GM23338 (cell line): ENCODE measurements around the gene ATP9A.

Experiments
- CREB1 ChIP-seq: fragments of 250-450 bp; sonication (Bioruptor Pico); IDR thresholded peaks from 2 replicates; pipeline ENCODE4 v1.5.0; 2020; ENCODE audit warnings: low read depth, mild to moderate bottlenecking, moderate library complexity
- CTCF ChIP-seq, 2 experiments: fragments of 200-600 bp in 1 of 2; sonication (generic) in 1 of 2; conservative IDR thresholded peaks; 2 replicates each; pipeline versions ENCODE4 v1.5.1 to v1.6.1; 2016 to 2017; ENCODE audit warnings: antibody characterized with exemption in 2 of 2, low read depth in 2 of 2, mild to moderate bottlenecking in 2 of 2, moderate library complexity in 1 of 2
- ETS1 ChIP-seq: IDR thresholded peaks from 2 replicates; pipeline ENCODE4 v1.6.1; 2016; ENCODE audit warnings: antibody characterized with exemption
- EZH2 ChIP-seq: fragments of 200-600 bp; sonication (generic); IDR thresholded peaks from one replicate; pipeline ENCODE4 v1.8.0; 2017; ENCODE audit warnings: antibody characterized with exemption, mild to moderate bottlenecking, low read depth; ENCODE audit not compliant: unreplicated experiment
- EZH2phosphoT487 ChIP-seq: fragments of 200-600 bp; sonication (generic); IDR thresholded peaks from one replicate; pipeline ENCODE4 v1.8.1; 2018; ENCODE audit warnings: antibody characterized with exemption; ENCODE audit not compliant: unreplicated experiment
- POLR2AphosphoS5 ChIP-seq: IDR thresholded peaks from 2 replicates; pipeline ENCODE4 v1.6.1; 2016; ENCODE audit warnings: antibody characterized with exemption, low read depth
- REST ChIP-seq: IDR thresholded peaks from one replicate; pipeline ENCODE4 v1.6.1; 2018; ENCODE audit warnings: antibody characterized with exemption; ENCODE audit not compliant: unreplicated experiment

GRCh38 chr20:51728737-51729136 is 39.5 kb downstream of the ATP9A start:
- no peak for TF ChIP-seq EZH2
- TF ChIP-seq CTCF (conservative IDR thresholded peaks at IDR 0.05; ENCODE audit: low read depth in 2 of 2), result no peak
- no peak for TF ChIP-seq REST
- TF ChIP-seq POLR2AphosphoS5, result no peak
- no peak for TF ChIP-seq EZH2phosphoT487
- TF ChIP-seq ETS1, result no peak
- no peak for TF ChIP-seq CREB1 (CRISPR knock-in tag)
